ENCODE data around the gene CADM1.

CADM1 gene

GRCh38 chr11:115153731-115154354 lies 350.4 kb downstream of the CADM1 start:
- no peaks in the 10 kb centered on the region for H3K9me3 ChIP-seq (ENCODE audit: insufficient read depth, low read length, severe bottlenecking)
- no peaks in the 10 kb centered on the region for H3K79me2 ChIP-seq (ENCODE audit: insufficient read depth, low read length)
- peaks cover 7% of the 10 kb centered on the region for H3K27me3 ChIP-seq (ENCODE audit: insufficient read depth, low read length, poor library complexity)
- no peak overlapping the region for H3K27ac ChIP-seq (ENCODE audit: low read length)
- H3K4me3 ChIP-seq (ENCODE audit: low read depth in 1 of 2, low read length in 2 of 2) = no peak overlapping the region
- no peak overlapping the region for H2AFZ ChIP-seq (ENCODE audit: low read depth, low read length)
- H3K36me3 ChIP-seq (ENCODE audit: insufficient read depth, low read length) = no peaks in the 10 kb centered on the region
- ATAC-seq (ENCODE audit: insufficient read depth, low read depth) = no peak
- no peak overlapping the region for H3K9ac ChIP-seq (ENCODE audit: low read depth, low read length)
- H3K4me2 ChIP-seq (ENCODE audit: insufficient read depth, low read length) = no peak overlapping the region
- 0 out of 2 replicates have a peak, but pooled peaks cover 3% of the 10 kb centered on the region for H4K20me1 ChIP-seq (ENCODE audit: insufficient read depth, low read length)
- no peaks in the 10 kb centered on the region for H3K4me1 ChIP-seq (ENCODE audit: insufficient read depth, low read length)
- DNase-seq = no peak
- TF ChIP-seq EZH2 (IDR thresholded peaks at IDR 0.05; ENCODE audit: borderline replicate concordance, low read depth, low read length, severe bottlenecking) (no peak), CTCF (IDR thresholded peaks at IDR 0.05; ENCODE audit: borderline replicate concordance, extremely low read depth, low read length, poor library complexity, severe bottlenecking) (no peak)

- H3K79me2 ChIP-seq (ENCODE audit: insufficient read depth, low read length) = no peaks in the 10 kb centered on the region
- ATAC-seq (ENCODE audit: insufficient read depth, low read depth) (no peak), DNase-seq (no peak)
- no peak overlapping the region for H3K9ac ChIP-seq (ENCODE audit: low read depth, low read length)
- no peak overlapping the region for H3K4me2 ChIP-seq (ENCODE audit: insufficient read depth, low read length)
- H3K27me3 ChIP-seq (ENCODE audit: insufficient read depth, low read length, poor library complexity) = peaks cover 7% of the 10 kb centered on the region
- no peaks in the 10 kb centered on the region for H3K36me3 ChIP-seq (ENCODE audit: insufficient read depth, low read length)
- H3K4me3 ChIP-seq (ENCODE audit: low read depth in 1 of 2, low read length in 2 of 2) = no peak overlapping the region
- H2AFZ ChIP-seq (ENCODE audit: low read depth, low read length) = no peak overlapping the region
- 0 out of 2 replicates have a peak, but pooled peaks cover 3% of the 10 kb centered on the region for H4K20me1 ChIP-seq (ENCODE audit: insufficient read depth, low read length)
- no peaks in the 10 kb centered on the region for H3K4me1 ChIP-seq (ENCODE audit: insufficient read depth, low read length)
- no peaks in the 10 kb centered on the region for H3K9me3 ChIP-seq (ENCODE audit: insufficient read depth, low read length, severe bottlenecking)
- TF ChIP-seq CTCF (IDR thresholded peaks at IDR 0.05; ENCODE audit: borderline replicate concordance, extremely low read depth, low read length, poor library complexity, severe bottlenecking) = no peak
- TF ChIP-seq EZH2 (IDR thresholded peaks at IDR 0.05; ENCODE audit: borderline replicate concordance, low read depth, low read length, severe bottlenecking) = no peak
- no peak overlapping the region for H3K27ac ChIP-seq (ENCODE audit: low read length)
These were observed 351.1 kb downstream of the CADM1 start for GRCh38 chr11:115153135-115153534.

- no peak overlapping the region for H3K4me3 ChIP-seq (ENCODE audit: low read depth in 1 of 2, low read length in 2 of 2)
- no peak overlapping the region for H2AFZ ChIP-seq (ENCODE audit: low read depth, low read length)
- no peak for DNase-seq
- no peaks in the 10 kb centered on the region for H3K36me3 ChIP-seq (ENCODE audit: insufficient read depth, low read length)
- TF ChIP-seq EZH2 (IDR thresholded peaks at IDR 0.05; ENCODE audit: borderline replicate concordance, low read depth, low read length, severe bottlenecking) = no peak
- TF ChIP-seq CTCF (IDR thresholded peaks at IDR 0.05; ENCODE audit: borderline replicate concordance, extremely low read depth, low read length, poor library complexity, severe bottlenecking) = no peak
- H3K9me3 ChIP-seq (ENCODE audit: insufficient read depth, low read length, severe bottlenecking) = no peaks in the 10 kb centered on the region
- ATAC-seq (ENCODE audit: insufficient read depth, low read depth) = no peak
- H3K4me1 ChIP-seq (ENCODE audit: insufficient read depth, low read length) = no peaks in the 10 kb centered on the region
- no peak overlapping the region for H3K9ac ChIP-seq (ENCODE audit: low read depth, low read length)
- no peaks in the 10 kb centered on the region for H3K79me2 ChIP-seq (ENCODE audit: insufficient read depth, low read length)
- H4K20me1 ChIP-seq (ENCODE audit: insufficient read depth, low read length) = no peaks in the 10 kb centered on the region
- H3K4me2 ChIP-seq (ENCODE audit: insufficient read depth, low read length) = no peak overlapping the region
- no peak overlapping the region for H3K27ac ChIP-seq (ENCODE audit: low read length)
- no peaks in the 10 kb centered on the region for H3K27me3 ChIP-seq (ENCODE audit: insufficient read depth, low read length, poor library complexity)
These were observed 353.2 kb downstream of the CADM1 start for GRCh38 chr11:115151010-115151409.

Data from DND-41 (cell line).